Breast epithelium (tissue), 3 donors: Measurements from ENCODE around the gene KLHL33.

Source experiments
- POLR2A ChIP-seq: fragments of 450-650 bp; IDR thresholded peaks from one replicate; pipeline ENCODE4 v1.6.1; 2016; ENCODE audit warnings: antibody characterized with exemption, mild to moderate bottlenecking, moderate library complexity
- POLR2AphosphoS5 ChIP-seq, 3 donors: sonication (generic); formaldehyde crosslinking; IDR thresholded peaks; one replicate each; pipeline ENCODE4 v1.6.1; 2017; ENCODE audit warnings: antibody characterized with exemption in 3 of 3

- no peak for TF ChIP-seq POLR2A
- no peak for TF ChIP-seq POLR2AphosphoS5 (IDR thresholded peaks at IDR 0.05)
These were observed 17.5 kb downstream of the KLHL33 start for GRCh38 chr14:20418501-20418909.
